ENCODE results near the gene EEPD1.
"Not testable (repeated sequence)": the region's sequence is repeated elsewhere in the genome, so short reads cannot be mapped to it uniquely, and the experiment has no call there.

EEPD1 gene

GRCh38 chr7:36128448-36129047 is 24.5 kb upstream of the EEPD1 start:
- ATAC-seq (no peak), DNase-seq (no peak)

- DNase-seq (no peak), ATAC-seq (no peak)
These were observed 24.0 kb upstream of the EEPD1 start for GRCh38 chr7:36129048-36129534.

GRCh38 chr7:36130236-36130945 is 22.7 kb upstream of the EEPD1 start:
- no peak for ATAC-seq
- DNase-seq = no peak

- DNase-seq = no peak
- no peak for ATAC-seq
These were observed 22.0 kb upstream of the EEPD1 start for GRCh38 chr7:36131026-36131425.

GRCh38 chr7:36131499-36131898 is 21.6 kb upstream of the EEPD1 start:
- DNase-seq (no peak), ATAC-seq (no peak)

GRCh38 chr7:36132012-36132411 is 21.0 kb upstream of the EEPD1 start:
- DNase-seq (no peak), ATAC-seq (no peak)

GRCh38 chr7:36135700-36136099 is 17.4 kb upstream of the EEPD1 start:
- ATAC-seq (no peak), DNase-seq (no peak)

GRCh38 chr7:36137258-36137657 is 15.8 kb upstream of the EEPD1 start:
- ATAC-seq = no peak
- DNase-seq = no peak

GRCh38 chr7:36137754-36138153 is 15.3 kb upstream of the EEPD1 start:
- ATAC-seq (no peak), DNase-seq (no peak)

GRCh38 chr7:36138209-36138608 is 14.8 kb upstream of the EEPD1 start:
- ATAC-seq = no peak
- no peak for DNase-seq

- DNase-seq (no peak), ATAC-seq (no peak)
These were observed 11.7 kb upstream of the EEPD1 start for GRCh38 chr7:36141351-36141750.

GRCh38 chr7:36141850-36142249 is 11.2 kb upstream of the EEPD1 start:
- DNase-seq = no peak
- no peak for ATAC-seq

- no peak for DNase-seq
- no peak for ATAC-seq
These were observed 8.9 kb upstream of the EEPD1 start for GRCh38 chr7:36144189-36144588.

- no peak for DNase-seq
- no peak for ATAC-seq
These were observed 7.4 kb upstream of the EEPD1 start for GRCh38 chr7:36145686-36146085.

- ATAC-seq (no peak), DNase-seq (no peak)
These were observed 5.7 kb upstream of the EEPD1 start for GRCh38 chr7:36147361-36147760.

GRCh38 chr7:36148422-36149065 is 4.5 kb upstream of the EEPD1 start:
- DNase-seq (no peak), ATAC-seq (no peak)

- DNase-seq, ATAC-seq: not testable (repeated sequence)
These were observed 3.8 kb upstream of the EEPD1 start for GRCh38 chr7:36149240-36149639.

GRCh38 chr7:36149694-36150452 is 3.2 kb upstream of the EEPD1 start:
- no peak for DNase-seq
- ATAC-seq = no peak

- DNase-seq (no peak), ATAC-seq (no peak)
These were observed 916 bp upstream of the EEPD1 start for GRCh38 chr7:36151921-36152755.

- ATAC-seq (no peak), DNase-seq (peak; percentile 22)
These were observed 580 bp downstream of the EEPD1 start for GRCh38 chr7:36153571-36154097.

All from stimulated activated naive CD8-positive, alpha-beta T cell treated with anti-CD3 and anti-CD28 coated beads, Interleukin-15, Interleukin-2, amounts not matched to agents 100 U/mL and 50 U/mL, for 24 hours (primary cell).